ENCODE results near the gene MCC.
"Not testable (repeated sequence)": the region's sequence is repeated elsewhere in the genome, so short reads cannot be mapped to it uniquely, and the experiment has no call there.

MCC gene

DNA sequence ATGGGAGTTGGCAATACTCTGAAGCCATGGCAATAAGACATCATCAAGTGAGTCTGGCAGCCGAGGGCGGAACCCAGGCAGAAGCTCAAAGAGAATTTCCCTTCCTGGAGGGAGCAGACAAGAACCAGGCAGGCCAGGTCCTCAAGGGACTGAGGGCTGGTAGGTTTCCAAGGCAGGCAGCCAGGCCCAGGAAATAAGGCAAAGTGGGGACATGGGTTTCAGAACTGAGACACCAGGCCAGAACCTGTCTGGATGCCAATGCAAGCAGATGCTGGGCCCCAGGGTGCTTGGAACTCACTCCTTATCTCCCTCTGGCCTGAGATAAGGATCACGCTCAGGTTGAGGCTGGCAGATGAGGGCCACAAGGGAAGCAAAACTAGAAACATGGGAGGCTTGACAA is 62.3 kb downstream of the MCC start:
- no peak for DNase-seq (ENCODE audit: low read depth)

DNA sequence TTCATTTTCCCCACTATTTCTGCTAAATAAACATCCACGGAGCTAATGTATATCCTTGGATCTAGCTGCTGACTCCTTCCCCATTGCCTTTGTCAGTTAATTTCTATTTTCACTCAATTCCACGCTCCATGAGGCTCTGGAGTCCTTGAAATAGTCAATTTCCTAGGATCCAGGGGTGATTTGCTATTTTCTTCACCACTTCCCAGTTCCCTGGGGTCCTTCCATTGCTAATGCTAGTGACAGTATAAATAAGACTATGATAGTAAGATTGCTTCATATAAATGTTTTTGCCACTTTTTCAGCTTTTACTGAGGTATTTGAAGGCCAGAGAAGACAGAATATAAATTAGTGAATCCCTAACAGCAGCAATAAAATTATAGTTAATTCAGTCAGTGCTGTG is 66.6 kb downstream of the MCC start:
- no peak for DNase-seq (ENCODE audit: low read depth)

GRCh38 chr5:113405530-113405929 is 82.7 kb downstream of the MCC start:
- no peak for DNase-seq (ENCODE audit: low read depth)

- no peak for DNase-seq (ENCODE audit: low read depth)
Measured at GRCh38 chr5:113404269-113404668, 84.0 kb downstream of the MCC start.

- DNase-seq (ENCODE audit: low read depth) = not testable (repeated sequence)
Measured at GRCh38 chr5:113397986-113398385, 90.3 kb downstream of the MCC start.

DNA sequence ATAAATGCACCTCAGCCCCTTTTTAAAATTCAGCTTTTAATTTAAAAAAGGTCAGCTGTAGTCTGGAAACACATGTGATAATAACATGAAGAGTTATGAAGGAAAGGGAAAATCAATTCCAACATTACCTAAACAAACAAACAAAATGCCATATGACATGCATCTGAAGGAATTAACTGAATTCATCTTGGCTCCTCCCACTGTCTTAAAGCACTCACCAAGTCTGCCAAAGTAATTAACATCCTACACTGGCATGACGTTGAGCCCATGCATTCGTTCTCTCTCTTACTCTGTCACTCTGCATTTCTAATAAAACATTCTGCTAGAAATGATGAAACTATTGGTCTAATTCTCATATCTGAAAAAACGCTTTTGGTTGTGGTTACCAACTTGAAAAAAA is 91.2 kb downstream of the MCC start:
- DNase-seq (ENCODE audit: low read depth) = no peak

GRCh38 chr5:113394658-113395057 is 93.6 kb downstream of the MCC start:
- DNase-seq (ENCODE audit: low read depth) = no peak

DNA sequence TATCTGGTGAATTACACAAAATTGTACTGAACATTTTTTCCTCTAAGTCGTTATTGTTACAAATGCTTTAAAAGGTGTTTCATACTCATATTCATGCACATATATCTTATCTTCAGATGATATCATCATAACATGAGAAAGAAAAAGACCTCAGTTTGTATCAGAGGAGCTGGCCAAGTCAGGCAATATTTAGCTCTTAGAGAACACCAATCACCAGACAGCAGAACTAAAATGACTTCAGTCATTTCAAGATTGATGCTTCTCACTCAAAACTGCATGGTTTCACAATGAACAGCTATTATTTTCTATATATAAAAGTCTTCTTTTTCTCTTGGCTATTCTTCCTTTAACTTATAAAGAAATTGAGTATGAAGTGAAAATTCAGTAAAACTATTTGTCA is 98.0 kb downstream of the MCC start:
- no peak for DNase-seq (ENCODE audit: low read depth)

DNA sequence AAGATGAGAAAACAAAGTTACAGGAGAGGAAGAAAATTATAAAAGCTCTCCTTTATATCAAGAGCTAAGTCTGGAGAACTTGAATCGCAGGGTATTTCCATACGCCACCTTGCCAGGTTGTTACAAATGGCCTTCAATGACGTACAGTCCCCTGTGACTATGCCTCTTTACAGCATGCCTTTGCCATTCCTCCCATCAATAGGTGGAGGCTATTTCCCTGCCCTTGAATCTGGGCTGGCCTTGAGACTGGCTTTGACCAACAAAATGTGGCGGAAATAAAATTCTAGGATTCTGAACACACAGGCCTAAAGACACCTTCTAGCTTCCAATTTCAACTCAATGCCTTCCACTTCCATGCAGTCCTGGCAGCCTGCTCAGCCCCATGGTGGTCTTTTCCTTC is 99.1 kb downstream of the MCC start:
- DNase-seq (ENCODE audit: low read depth) = no peak

DNA sequence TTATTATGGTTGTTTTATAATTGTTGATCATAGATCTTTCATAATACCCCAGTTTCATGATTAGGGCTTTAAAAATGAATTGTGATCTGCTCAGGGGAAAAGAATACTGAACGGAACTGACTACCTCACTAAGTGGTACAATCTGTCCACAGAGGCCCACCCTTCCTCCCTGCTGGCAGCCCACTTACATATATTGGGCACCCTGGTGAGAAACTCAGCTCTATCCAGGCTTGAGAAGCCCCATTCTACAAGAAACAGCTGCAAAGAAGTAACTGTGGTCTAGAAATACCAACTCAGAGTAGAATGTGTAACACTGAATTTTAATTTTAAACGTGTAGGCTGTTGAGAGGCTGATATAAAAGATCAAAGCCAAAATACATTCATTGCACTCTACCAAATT is 100.4 kb downstream of the MCC start:
- DNase-seq (ENCODE audit: low read depth) = no peak

- no peak for DNase-seq (ENCODE audit: low read depth)
Measured at GRCh38 chr5:113384782-113385285, 103.4 kb downstream of the MCC start.

DNA sequence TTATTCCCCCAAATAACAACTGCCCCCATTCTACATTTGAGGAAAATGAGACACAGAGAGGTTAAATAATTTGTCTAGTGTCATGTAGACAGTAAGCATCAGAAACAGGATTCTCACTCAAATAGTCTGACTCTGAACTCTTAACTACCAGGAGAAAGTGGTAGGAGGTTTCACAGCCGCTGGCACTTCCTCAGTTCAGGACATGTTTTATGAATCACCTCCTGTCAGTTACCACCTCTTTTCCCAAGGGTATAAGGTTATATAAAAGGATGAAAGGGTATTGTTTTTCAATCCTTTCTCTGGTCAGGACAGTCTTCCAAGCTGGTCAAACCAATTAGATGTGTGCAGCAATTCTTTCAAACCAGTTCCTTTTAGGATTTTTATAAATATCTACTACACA is 105.5 kb downstream of the MCC start:
- no peak for DNase-seq (ENCODE audit: low read depth)

GRCh38 chr5:113381791-113382190 is 106.5 kb downstream of the MCC start:
- no peak for DNase-seq (ENCODE audit: low read depth)

DNA sequence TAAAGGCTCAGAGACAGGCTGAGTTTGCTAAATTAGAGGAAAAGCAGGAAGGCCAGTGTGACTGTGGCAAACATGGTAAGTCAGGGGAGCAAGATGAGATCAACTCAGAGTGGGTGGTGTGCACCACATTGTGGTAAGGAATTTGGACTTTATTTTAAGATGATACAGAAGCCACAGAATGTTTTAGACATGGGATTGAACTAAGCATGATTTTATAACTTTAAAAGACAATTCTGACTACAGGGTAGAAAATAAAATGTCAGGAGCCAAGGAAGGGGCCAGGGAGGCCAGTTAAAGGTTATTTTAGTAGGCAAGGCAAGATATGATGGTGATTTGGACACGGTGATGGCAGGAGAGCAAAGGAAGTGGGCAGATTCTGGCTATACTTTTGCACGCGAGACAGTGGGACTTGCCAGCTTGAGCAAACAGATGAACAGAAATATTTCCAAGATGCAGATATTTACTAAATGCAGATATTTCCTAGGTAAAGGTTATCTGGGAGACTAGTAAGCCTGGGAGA is 107.4 kb downstream of the MCC start:
- no peak for DNase-seq (ENCODE audit: low read depth)

- no peak for DNase-seq (ENCODE audit: low read depth)
Measured at GRCh38 chr5:113379936-113380806, 108.1 kb downstream of the MCC start.

GRCh38 chr5:113378959-113379541 is 109.2 kb downstream of the MCC start:
- DNase-seq (ENCODE audit: low read depth) = peak; percentile 16

GRCh38 chr5:113378514-113378913 is 109.7 kb downstream of the MCC start:
- DNase-seq (ENCODE audit: low read depth) = no peak

GRCh38 chr5:113378081-113378480 is 110.2 kb downstream of the MCC start:
- no peak for DNase-seq (ENCODE audit: low read depth)

GRCh38 chr5:113376640-113377039 is 111.6 kb downstream of the MCC start:
- no peak for DNase-seq (ENCODE audit: low read depth)

DNA sequence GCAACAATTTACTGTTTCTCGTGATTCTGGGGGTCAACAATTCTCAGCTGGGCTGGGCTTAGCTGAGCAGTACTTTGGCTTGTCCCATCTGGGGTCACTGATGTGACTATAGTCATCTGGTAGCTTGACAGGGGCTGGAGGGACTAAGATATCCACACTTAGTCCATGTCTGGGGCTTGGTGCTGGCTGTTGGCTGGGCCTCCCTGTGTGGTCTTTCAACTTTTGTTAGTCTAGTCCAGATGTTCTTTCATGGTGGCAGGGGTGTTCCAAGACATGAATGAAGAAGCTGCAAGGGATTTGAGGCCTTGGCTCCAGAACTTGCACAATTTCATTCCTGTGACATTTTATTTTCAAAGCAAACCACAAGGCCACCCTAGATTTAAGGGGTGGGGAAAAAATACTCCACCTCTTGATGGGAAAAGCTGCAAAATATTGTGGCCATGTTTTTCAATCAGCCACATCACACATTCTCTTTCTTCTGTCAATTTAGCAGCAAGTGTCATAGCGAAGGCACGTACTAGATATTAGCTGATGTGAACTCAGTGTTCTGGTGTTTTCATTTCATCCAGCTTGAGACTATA is 112.7 kb downstream of the MCC start:
- no peak for DNase-seq (ENCODE audit: low read depth)

- DNase-seq (ENCODE audit: low read depth) = no peak
Measured at GRCh38 chr5:113373426-113373825, 114.8 kb downstream of the MCC start.

- no peak for DNase-seq (ENCODE audit: low read depth)
Measured at GRCh38 chr5:113371721-113372196, 116.5 kb downstream of the MCC start.

GRCh38 chr5:113367586-113367985 is 120.7 kb downstream of the MCC start:
- DNase-seq (ENCODE audit: low read depth) = no peak

Measured in stimulated activated CD8-positive, alpha-beta memory T cell treated with anti-CD3 and anti-CD28 coated beads, Interleukin-15, amount 100 ng/mL, for 1 hour (primary cell).